LoVo (cell line): ENCODE results near the gene GLRX.

Experiments used
- DNase-seq: peaks from one replicate; pipeline ENCODE4 v3.0.0-alpha.2; 2016; ENCODE audit warnings: low spot score

The GLRX gene

DNA sequence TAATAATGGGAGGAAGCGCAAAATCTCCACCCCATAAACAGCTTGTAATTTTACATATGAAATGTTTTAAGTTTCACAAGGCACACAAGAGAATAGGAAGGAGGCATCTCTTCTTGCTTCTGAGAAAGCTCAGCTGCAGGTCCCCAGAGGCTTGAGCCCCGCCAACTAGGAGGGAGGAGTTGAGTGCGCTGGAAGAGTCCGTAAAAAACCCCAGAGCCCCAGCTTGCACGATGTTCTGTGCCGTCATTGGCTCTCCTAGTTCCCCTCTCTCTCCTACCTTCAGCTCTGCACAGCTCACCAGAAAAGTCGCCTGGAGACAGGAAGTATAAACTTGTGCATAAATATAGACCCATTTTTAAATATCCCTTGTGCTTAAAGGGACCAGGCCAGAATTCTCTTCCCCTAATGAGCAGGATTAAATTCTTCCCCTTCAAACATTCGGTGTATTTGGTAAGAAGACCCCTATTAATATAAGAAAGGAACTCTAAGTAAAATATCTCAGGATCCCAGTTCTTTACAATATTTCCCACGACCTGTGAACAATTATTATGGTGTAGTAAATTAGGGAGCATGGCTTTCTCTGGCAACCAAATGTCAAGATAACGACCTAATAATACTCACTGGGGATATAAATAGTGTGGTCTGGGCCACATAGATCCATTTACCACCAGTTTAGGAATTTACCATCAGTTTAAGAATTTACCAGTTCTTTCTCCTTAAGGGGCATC, 13.7 kb downstream of the GLRX start:
- no peak for DNase-seq

DNA sequence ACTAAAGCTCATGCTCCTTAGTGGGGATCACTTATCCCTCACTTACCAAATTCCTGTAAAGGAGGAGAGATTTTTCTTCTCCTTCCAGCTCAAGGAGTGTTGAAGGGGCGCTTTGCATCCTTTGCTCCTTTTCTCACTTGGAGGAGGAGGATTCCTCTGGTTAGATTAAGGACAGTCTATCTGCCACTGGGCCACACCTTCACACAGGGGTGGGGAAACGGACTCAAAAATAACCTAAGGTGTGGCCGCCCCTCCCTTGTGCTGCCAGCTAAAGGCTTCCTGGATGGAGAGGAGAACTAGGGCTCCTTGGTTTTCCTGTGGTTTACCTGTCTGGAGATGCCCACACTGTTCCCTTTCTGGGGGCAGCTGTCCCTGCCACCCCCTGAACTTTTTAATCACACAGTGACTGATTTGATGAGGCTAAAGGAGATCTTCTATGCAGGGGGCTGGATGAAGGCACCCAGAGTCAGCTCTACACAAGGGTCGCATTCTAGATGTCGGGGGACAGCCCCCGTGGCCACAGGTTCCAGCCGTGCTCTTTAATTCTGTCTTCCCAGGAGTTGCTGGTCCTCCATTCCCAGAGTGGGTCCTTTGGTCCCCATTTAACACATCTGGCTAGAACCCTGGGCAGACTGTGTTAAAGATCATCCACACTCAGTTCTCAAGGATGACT, 14.4 kb downstream of the GLRX start:
- peak; percentile 2 for DNase-seq

DNA sequence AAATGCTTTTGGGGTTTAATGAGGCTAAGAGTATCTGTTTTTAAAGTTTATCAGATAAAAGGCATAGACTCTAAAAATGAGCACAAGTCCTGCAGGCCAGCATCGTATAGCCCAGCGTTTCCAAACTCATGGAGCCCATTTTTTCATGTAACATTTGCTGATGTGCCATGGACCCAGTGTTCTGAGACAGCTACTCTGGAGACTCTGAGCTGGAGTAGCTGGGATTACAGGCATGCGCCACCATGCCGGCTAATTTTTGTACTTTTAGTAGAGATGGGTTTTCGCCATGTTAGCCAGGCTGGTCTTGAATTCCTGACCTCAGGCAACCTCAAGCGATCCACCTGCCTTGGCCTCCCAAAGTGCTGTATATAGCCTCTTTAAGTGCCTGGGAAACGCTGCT, 15.8 kb downstream of the GLRX start:
- DNase-seq = no peak

DNA sequence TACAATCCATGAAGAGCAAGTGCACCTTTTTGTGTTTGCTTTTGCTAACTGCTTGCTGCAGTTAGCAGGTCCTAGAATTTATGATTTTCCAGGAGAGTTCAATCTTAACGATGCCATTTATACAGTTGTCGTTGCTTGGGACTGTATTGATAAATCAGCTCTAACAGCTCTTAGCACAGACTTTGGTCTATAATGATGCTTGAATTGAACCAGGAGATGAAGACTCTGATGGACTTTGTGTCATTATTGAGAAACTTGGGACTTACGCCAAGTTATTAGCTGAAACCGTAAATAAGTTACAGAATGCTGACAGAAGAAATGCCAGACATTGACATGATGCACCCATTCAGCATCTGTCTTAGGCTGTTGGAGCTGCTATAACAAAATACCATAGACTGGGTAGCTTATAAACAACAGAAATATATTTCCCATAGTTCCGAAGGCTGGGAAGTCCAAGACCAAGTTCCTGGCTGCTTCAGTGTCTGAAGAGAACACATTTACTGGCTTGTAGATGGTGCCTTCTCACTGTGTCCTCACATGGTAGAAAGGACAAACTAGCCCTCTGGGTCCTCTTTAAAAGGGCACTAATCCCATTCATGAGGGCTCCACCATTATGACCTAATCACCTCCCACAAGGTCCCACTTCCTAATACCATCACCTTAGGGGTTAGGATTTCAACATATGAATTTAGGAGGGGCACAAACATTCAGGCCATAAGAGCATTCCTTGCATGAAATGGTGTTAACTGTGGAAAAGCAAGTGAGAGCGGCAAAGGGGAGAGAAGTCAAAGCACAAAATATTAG, 17.6 kb downstream of the GLRX start:
- DNase-seq = no peak

DNA sequence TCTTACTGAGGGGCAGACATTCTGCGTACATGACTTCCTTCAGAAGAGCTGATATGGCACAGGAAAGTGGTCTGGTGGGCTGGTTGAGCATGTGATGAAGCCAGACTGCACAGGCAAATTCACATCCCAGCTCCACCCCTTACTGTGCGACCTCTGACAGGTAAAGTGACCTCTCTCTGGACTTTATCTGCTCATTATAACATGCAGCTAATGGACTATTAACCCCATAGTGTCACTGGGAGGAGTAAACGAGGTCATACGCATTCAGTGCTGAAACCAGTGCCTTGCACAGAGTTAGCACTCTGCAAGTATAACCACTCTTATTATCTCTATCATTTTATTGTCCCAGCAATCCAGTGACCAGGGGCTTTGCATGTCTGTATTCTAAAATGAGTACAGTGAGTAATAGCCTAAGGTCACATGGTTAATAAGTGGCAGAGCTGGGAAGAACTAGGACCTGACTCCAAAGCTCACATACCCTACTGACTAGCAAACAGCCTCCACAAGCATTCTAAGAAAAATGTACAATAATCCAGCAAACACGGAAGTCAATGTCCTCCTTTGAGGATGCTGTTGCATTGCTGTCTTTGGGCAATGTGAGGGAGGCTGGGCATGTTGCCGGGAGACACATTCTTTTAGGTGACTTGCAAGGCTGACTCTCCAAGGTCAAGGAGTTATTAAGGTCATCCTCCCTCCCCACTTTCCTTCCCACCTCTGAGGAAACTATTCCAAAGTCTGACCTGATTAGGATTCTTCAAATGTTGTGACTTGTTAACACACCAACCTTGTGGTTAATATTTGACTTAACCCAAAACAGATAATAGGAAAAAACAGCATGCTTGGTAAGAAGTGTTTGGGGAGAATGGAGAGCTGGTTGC, 19.0 kb downstream of the GLRX start:
- no peak for DNase-seq

DNA sequence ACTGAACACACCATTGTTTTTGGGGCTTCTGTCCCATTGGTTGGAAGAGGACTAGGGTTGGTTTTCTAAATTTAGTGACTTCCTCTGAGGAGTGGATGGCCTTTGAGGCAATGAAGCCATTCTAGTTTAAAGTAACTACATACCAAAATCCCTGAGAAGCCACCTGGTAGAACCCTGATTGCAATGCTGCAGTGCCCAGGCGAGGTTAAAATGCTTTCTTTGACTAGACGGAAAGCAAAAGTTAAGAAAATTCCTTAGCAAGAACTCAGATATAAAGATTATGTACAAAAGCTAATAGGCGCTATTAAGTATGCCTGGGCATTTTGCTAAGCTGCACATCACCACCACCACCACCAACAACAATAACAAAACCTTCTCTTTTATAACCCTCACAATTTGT, 20.6 kb downstream of the GLRX start:
- no peak for DNase-seq

DNA sequence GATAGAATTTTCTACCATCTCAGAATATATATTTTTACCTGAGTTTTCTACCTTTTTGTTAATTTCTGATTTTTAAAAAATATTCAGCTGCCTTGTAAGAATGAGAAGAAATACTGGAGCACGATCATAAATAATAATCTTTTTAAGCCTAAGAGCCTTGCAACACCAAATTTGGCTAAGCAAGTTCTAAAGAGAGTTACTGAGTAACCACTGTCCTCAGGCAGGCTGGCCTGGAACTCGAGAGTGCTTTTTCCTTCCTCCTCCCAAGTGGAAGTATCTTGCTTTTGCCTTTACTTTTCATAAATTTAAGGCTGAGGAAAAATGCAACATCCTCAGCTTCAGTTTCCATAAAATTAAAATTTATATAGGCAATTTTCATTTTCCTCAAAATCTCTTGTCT, 21.0 kb downstream of the GLRX start:
- DNase-seq = no peak

DNA sequence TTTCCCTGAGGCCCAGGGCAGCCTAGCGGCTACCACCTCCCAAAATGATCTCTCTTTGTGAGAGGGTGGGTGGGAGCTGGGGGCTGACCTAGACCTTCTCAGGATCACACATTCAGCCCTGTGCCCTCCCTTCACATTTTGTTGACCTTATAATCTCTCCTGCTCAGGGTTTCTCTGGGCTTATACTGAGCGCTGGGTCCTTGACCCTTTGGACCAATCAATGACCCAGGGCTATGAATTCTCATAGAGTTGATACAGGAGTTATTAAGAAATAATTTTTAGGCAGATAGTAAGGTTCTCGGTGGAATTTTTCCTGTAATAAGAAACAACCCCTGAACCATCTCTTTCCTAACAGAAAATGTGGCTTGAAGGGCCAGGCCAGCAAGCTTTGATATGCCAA, 22.0 kb downstream of the GLRX start:
- DNase-seq = no peak

DNA sequence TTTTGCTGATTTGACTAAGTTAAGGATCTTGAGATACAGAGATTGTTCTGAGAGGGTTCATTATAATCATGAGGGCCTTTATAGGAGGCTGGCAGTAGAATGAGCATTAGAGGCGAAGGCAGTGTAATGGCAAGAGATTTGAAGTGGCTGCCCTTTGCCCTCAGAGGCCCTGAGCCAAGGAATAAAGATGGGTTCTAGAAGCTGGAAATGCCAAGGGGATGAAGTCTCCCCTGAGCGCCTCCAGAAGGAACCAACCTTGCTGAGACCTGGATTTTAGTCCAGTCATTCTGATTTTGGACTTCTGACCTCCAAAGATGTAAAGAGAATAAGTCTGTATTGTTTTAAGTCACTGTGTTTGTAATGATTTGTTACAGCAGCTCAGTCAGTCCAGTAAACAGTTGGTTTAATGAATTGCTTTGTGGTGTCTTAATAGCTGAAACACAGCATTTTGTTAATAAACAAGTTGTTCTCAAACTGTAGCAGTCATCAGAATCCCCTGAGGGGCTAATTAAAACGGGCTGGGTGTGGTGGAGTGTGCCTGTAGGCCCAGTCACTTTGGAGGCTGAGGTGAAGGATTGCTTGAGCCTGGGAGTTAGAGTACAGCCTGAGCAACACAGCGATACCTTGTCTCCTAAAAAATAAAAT, 23.2 kb downstream of the GLRX start:
- DNase-seq = no peak

DNA sequence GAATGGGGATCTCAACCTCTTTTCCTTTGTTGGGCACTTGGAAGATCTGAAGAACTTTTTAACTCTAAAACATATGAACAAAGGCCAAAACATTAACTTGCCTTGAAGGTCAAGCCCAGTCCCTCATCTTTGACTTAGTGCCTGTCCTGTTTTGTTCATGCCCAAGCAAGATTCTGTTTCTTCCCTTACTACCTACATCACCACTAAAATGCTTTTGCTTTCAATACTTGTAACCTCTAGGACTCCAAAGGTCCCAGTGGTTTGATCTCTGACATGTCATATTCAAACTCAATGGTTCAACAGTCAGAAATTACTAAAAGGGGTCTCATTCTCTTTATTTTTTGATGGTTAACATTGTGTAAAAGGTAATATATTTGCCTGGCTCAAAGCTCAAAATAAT, 24.0 kb downstream of the GLRX start:
- DNase-seq = no peak

DNA sequence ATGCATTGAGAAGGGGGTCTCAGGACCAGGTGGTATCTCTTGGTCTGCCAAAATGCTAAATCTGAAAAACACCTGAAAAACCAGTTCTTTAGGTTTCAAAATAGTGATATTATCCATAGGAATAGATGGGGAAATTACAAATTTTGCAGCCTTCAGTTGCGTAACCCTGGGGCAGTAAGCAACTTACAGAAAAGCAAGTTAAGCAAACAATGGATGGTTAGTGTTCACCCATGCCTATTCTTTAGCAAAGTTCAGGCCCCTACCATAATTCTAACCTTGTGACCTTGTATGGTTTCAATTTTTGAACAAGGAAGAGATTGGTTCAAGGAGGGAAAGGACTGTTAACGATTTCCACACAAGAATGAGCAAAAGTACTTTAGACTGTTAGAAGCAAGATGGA, 24.5 kb downstream of the GLRX start:
- DNase-seq = no peak

DNA sequence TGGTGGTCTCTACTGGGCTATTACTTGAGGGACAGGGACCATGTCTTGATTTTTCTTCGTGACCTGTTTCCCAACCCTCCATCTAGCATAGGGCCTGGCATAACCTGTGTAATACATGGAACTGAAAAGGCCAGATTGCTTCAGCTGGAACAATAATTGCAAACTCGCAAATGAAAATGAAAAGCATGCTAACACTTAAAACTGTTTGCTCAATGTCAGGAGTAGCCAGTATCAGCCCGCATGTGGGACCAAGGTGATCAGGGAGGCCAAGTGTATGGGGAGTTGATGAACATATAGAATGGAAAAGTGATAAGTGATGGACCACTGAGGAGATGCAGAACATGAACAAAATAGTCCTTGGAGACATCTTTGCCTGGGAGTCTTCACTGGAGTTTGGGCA, 25.2 kb downstream of the GLRX start:
- no peak for DNase-seq

DNA sequence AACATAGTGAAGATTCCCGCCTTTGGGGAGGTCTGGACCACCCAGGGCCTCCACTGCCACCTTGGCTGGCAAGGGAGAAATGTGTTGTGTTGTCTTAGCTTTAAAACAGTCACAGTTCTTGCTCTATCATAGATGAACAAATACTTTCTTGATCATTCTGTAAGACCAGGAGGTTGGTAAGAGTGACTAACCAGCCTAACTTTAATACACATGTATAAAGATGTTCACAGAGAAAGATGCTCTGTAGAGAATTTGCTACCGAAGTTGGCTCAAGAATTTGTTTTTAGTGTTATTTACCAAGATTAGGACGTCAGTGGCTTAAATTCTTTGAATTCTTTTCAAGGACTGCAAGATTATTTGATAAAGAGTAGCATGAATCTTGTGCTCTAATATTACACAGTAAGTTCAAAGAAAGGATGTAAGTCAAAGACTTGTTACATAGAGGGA, 28.4 kb downstream of the GLRX start:
- DNase-seq = no peak

DNA sequence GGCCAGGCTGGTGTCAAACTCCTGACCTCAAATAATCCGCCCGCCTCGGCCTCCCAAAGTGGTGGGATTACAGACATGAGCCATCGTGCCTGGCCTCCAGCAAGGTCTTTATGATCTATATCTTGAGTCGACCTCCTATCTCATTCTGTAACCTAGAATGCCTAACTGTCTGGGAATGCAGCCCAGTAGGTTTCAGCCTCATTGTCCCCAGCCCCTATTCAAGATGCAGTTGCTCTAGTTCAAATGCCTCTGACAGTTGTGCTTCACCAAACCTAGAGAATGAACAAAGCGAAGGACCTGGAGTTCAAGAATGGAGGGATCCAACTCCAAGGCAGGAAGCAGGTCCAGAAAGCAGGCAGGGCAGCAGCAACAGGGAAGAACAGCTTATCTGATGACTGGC, 30.8 kb downstream of the GLRX start:
- no peak for DNase-seq

DNA sequence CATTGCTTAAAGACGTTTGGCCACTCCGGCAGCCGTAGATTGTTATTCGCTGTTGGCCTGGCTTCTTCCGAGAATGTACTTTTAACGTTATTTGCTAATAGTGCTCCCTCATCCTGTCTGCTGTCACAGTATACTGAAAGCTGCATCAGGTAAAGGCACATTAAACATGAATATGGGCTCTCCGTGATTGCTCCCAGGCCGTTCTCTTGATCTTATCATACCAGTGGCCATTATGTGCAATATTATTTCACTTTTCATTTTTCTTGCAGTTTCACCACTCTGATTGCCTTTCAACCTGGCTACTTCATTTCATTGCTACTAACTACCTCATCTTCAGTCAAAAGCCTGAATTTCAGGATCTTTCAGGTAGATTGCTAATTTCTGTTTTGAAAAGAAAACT, 34.0 kb downstream of the GLRX start:
- DNase-seq = no peak

DNA sequence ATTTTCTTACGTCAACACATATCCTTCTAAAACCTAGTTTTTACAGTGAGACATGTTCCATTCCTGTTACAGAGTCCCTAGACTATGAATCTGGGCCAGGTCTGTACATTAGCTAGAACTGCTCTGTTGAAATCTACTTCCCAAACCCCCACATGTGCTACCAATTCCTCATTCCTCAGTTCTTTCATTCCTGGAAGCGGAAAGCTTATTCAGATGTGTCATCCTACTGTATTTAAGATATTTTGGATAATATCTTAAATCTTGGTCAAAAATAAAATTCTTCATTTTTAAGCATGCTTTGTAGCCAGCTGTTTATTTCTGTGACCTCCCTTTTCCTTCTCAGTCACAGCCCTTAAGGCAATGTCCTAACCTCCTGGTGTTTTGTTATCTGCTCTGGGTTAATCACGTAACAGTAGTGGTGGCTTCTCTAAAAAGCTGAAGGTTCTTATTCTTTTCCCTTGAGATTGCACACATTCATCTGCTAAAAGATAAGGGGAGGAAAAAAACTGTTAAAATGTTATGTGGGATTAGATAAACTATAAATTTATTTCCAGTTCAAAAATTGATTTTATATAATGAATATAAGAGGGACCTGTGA, 35.6 kb downstream of the GLRX start:
- DNase-seq = no peak

DNA sequence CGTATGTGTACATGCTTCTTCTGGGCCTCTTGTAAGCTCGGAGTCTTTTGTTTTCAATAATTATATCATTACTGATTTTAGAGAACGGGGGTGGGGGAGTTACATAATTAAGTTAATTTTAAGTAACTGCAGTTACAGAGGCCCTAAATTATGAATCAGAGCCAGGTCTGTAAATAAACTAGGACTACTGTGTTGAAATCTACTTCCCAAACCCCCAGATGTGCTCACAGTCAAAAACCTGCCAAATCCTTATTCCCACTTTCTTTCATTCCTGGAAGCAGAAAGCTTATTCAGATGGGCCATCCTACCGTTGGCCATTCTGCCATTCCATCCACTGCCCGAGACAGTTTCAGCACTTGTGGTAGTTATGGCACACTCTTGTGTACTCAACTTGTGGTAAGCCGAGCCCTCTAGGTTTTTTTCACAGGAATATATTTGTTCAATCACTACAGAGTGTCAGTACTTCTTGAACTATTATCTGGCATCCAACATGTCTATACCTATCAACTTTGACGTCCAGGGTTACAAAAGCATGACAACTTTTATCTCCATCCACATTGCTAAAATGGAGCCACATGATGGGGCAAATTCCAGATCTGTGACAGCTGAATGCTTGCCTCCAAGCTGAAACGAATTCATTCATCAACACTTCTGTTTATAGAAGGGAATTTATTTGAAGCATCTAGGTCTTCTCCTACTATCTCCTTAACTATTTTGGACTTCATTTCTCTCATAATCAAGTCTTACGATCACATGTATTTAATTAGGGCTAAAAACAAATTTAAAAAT, 37.8 kb downstream of the GLRX start:
- no peak for DNase-seq

DNA sequence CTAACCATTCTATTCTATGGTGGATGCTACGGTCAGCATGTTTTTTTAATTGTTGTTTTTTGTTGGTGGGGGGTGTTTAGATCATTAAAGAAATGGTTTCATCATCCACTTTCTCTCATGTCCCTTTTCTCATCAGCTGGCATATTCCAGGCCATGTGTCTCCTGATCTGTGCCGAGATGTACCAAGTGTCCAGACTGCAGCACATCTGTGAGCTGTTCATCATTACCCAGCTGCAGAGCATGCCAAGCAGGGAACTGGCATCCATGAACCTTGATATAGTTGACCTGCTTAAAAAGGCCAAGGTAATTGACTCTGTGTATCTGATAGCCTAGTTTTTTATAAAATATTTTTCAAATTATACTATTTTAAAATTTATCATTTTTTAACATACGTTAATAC, 38.9 kb downstream of the GLRX start:
- DNase-seq = no peak

DNA sequence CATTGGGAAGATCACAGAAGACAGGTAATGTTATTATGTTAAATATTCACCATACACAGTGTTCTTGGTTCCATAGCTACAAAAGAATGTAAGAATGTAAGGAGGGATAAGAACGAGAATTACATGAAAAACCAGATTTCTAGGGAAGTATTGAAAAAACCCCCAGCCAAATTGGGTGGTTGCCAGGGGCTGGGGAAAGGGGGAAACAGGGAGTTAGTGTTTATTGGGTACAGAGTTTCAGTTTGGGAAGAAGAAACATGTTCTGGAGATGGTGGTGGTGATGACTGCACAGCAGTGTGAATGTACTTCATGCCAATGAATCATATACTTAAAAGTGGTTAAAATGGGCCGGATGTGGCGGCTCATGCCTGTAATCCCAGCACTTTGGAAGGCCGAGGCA, 40.3 kb downstream of the GLRX start:
- DNase-seq = no peak

DNA sequence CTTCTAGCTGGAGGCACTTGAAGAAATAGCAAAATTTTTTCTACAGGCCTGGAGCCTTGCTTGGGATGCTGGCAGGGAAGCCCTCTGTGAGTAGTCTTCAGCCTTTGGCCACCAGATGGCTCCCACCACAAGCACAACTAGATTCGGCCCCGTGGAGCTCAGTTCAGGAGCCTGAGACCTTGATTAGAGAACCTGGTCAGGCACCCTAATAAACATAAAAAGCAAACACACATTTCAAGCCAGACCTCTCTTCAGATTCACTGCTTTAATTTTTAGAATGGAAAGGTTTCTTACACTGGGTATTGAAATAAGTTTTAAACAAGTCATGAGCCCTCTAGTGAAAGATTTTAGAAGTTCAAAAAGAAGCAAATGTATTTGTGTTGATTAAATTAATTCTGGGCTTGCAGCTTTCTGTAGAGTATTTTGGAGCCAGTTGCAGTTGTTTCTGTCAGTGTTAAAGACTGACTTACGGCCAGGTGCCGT, 41.4 kb downstream of the GLRX start:
- peak; percentile 83 for DNase-seq
